Natural killer cell (primary cell): Measurements from ENCODE around the gene MAP2K5. TPM values are rescaled to one million over a fixed set of nuclear protein-coding genes. Genes with fewer than 3 reads are reported as not detected.

Experiments used
- ATAC-seq, 3 donors: fragments of 150-1000 bp in 2 of 3; fragments of 200-7000 bp in 1 of 3; cut with Tn5 transposase; 1 replicate in 1 of 3; 2 replicates in 2 of 3; pipeline ENCODE4 v1.10.0; 2021; ENCODE audit warnings: mild to moderate bottlenecking in 2 of 3, moderate library complexity in 2 of 3
- DNase-seq, 2 donors: peaks; one replicate each; pipeline versions ENCODE4 v3.0.0 to v3.0.0-alpha.2; 2013 to 2021; ENCODE audit warnings: mixed read lengths in 1 of 2
- H3K27ac ChIP-seq: one replicate; pipeline ENCODE4 v1.5.1; 2013; ENCODE audit warnings: mild to moderate bottlenecking, low read length
- H3K27me3 ChIP-seq: one replicate; pipeline ENCODE4 v1.6.1; 2013; ENCODE audit warnings: low read length; ENCODE audit not compliant: control insufficient read depth, insufficient read depth
- H3K36me3 ChIP-seq: one replicate; pipeline ENCODE4 v1.6.1; 2013; ENCODE audit warnings: low read length; ENCODE audit not compliant: control insufficient read depth, insufficient read depth
- H3K4me1 ChIP-seq: one replicate; pipeline ENCODE4 v1.6.1; 2013; ENCODE audit warnings: low read length; ENCODE audit not compliant: control insufficient read depth, insufficient read depth
- H3K4me3 ChIP-seq: one replicate; pipeline ENCODE4 v1.5.1; 2013; ENCODE audit warnings: low read length
- H3K9me3 ChIP-seq: one replicate; pipeline ENCODE4 v1.6.1; 2013; ENCODE audit warnings: low read length; ENCODE audit not compliant: control insufficient read depth, insufficient read depth
- H3K27ac Mint-ChIP-seq, 2 donors: one replicate each; pipeline ENCODE4 v1.8.0; 2022; ENCODE audit warnings: mild to moderate bottlenecking in 2 of 2, mixed read lengths in 2 of 2, moderate library complexity in 1 of 2
- H3K27me3 Mint-ChIP-seq, 2 donors: one replicate each; pipeline ENCODE4 v1.8.0; 2022; ENCODE audit warnings: low read depth in 2 of 2, mixed read lengths in 2 of 2
- H3K36me3 Mint-ChIP-seq: one replicate; pipeline ENCODE4 v1.8.0; 2022; ENCODE audit warnings: mixed read lengths
- H3K4me1 Mint-ChIP-seq, 2 donors: one replicate each; pipeline ENCODE4 v1.8.0; 2022; ENCODE audit warnings: mixed read lengths in 2 of 2
- H3K4me3 Mint-ChIP-seq: one replicate; pipeline ENCODE4 v1.8.0; 2022; ENCODE audit warnings: mild to moderate bottlenecking, moderate library complexity, mixed read lengths
- H3K9me3 Mint-ChIP-seq, 2 donors: one replicate each; pipeline ENCODE4 v1.8.0; 2022; ENCODE audit warnings: mixed read lengths in 2 of 2
- CTCF ChIP-seq: fragments of 200-600 bp; IDR thresholded peaks from one replicate; pipeline ENCODE4 v1.8.0; 2022; ENCODE audit warnings: antibody characterized with exemption
- WGBS: methylation state at CpG from one replicate; pipeline ENCODE4 v1.1.7; 2013; ENCODE audit warnings: missing lambda C conversion rate; ENCODE audit not compliant: insufficient coverage; 5-methylcytosine and 5-hydroxymethylcytosine counted together
- intact Hi-C: fragments of 100-400 bp; cut with micrococcal nuclease; formaldehyde crosslinking; loops from one replicate; pipeline ENCODE4 v1.14.2; 2022
- total RNA-seq, 4 donors: library from RNA; stranded (reverse); fragments of 120-200 nt in 1 of 4; gene quantifications; one replicate each; pipeline versions ENCODE4 v1.2.3 to v1.2.4, GENCODE V29; 2013 to 2022

The MAP2K5 gene
- total RNA-seq, 3 donors from 2014 or later (not counting 1 experiment from before 2014, with no cell fraction given): 25.6 to 32.6 (median 29.2) TPM

- no peaks in the 10 kb centered on the region for H3K9me3 Mint-ChIP-seq
- H3K36me3 Mint-ChIP-seq: no peaks in the 10 kb centered on the region
- Histone ChIP-seq H3K27ac (no peak overlapping the region), H3K4me3 (no peak overlapping the region), H3K27me3 (peaks cover 68% of the 10 kb centered on the region), H3K4me1 (peaks cover 44% of the 10 kb centered on the region), H3K36me3 (no peaks in the 10 kb centered on the region), H3K9me3 (no peaks in the 10 kb centered on the region)
- DNase-seq (peak in 1 of 2 donors; percentile 25), ATAC-seq (no peak)
- H3K4me1 Mint-ChIP-seq: peaks cover 26 to 40% of the 10 kb centered on the region in 2 donors
- H3K4me3 Mint-ChIP-seq: peak overlapping the region; percentile 60
- no peak for TF ChIP-seq CTCF
- peaks cover 59 to 61% of the 10 kb centered on the region in 2 donors for H3K27me3 Mint-ChIP-seq
- intact Hi-C loops: no loop called here
- H3K27ac Mint-ChIP-seq: peak overlapping the region in 1 of 2 donors; percentile 42
- WGBS: 6% methylated on average over 40 of the region's 40 CpGs
Observed at GRCh38 chr15:67828278-67828968, 285.9 kb downstream of the MAP2K5 start.

GRCh38 chr15:67828969-67829646 lies 286.6 kb downstream of the MAP2K5 start:
- no peak for TF ChIP-seq CTCF
- peak in 1 of 2 donors; percentile 36 for DNase-seq
- no peak overlapping the region for H3K27ac Mint-ChIP-seq
- ATAC-seq: no peak
- H3K4me1 Mint-ChIP-seq: peaks cover 23 to 40% of the 10 kb centered on the region in 2 donors
- peaks cover 68% of the 10 kb centered on the region for H3K27me3 ChIP-seq
- H3K27ac ChIP-seq: no peak overlapping the region
- H3K4me3 ChIP-seq: no peak overlapping the region
- no peaks in the 10 kb centered on the region for H3K9me3 Mint-ChIP-seq
- H3K27me3 Mint-ChIP-seq: peaks cover 59 to 61% of the 10 kb centered on the region in 2 donors
- no peaks in the 10 kb centered on the region for H3K9me3 ChIP-seq
- peaks cover 44% of the 10 kb centered on the region for H3K4me1 ChIP-seq
- H3K36me3 ChIP-seq: no peaks in the 10 kb centered on the region
- WGBS: 6% methylated on average over 52 of the region's 54 CpGs
- intact Hi-C loops: no loop called here
- no peaks in the 10 kb centered on the region for H3K36me3 Mint-ChIP-seq
- H3K4me3 Mint-ChIP-seq: no peak overlapping the region

- Mint-ChIP-seq H3K36me3 (no peaks in the 10 kb centered on the region), H3K27me3 (peaks cover 59 to 63% of the 10 kb centered on the region in 2 donors), H3K4me1 (peaks cover 28 to 45% of the 10 kb centered on the region in 2 donors), H3K27ac (no peak overlapping the region), H3K9me3 (no peaks in the 10 kb centered on the region), H3K4me3 (no peak overlapping the region)
- no peak for TF ChIP-seq CTCF
- Histone ChIP-seq H3K27ac (no peak overlapping the region), H3K4me1 (peaks cover 49% of the 10 kb centered on the region), H3K36me3 (no peaks in the 10 kb centered on the region), H3K27me3 (peaks cover 67% of the 10 kb centered on the region), H3K4me3 (no peak overlapping the region), H3K9me3 (no peaks in the 10 kb centered on the region)
- ATAC-seq: no peak
- peak in 1 of 2 donors; percentile 11 for DNase-seq
- 13% methylated on average over 68 of the region's 68 CpGs for WGBS
- intact Hi-C loops: no loop called here
Observed at GRCh38 chr15:67829647-67830504, 287.4 kb downstream of the MAP2K5 start.
